ENCODE measurements around the gene ALDH1A1. TPM values are rescaled to one million over a fixed set of nuclear protein-coding genes. Genes with fewer than 3 reads are reported as not detected.

ALDH1A1 gene
- total and polyA plus RNA-seq, 4 donors = 107 to 243 (median 177) TPM

DNA sequence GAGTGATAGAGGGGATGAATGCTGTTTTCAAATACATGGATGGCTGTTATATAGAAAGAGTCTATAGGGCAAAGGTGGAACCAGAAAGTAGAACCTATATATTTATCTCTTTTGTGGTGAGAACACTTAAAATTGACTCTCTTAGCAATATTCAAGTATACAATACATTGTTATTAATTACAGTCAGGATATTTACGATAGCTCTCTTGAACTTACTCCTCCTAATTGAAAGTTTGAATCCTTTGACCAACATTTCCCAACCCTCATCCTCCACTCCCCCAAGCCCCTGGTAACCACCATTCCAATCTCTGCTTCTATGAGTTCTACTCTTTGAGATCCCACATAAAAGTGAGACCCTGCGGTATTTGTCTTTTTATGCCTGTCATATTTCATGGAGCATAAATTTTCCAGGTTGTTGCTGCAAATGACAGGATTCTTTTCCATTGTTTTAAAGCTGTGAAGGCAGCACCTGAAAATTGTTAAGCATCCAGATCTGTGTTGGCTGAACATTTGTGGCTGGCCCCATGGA lies 41.5 kb downstream of the ALDH1A1 start:
- intact Hi-C loops (cut with DNase I) = no loop called here
- 98 to 100% methylated on average over 2 of the region's 2 CpGs for WGBS, 2 donors
- Histone ChIP-seq H3K4me3 (ENCODE audit: low read length in 2 of 2) (no peak overlapping the region), H3K27me3 (ENCODE audit: control insufficient read depth in 1 of 2, insufficient read depth in 2 of 2, low read length in 1 of 2) (no peaks in the 10 kb centered on the region), H3K4me1 (ENCODE audit: control insufficient read depth in 1 of 2, insufficient read depth in 2 of 2, low read length in 2 of 2) (peaks cover 0 to 2% of the 10 kb centered on the region in 2 donors), H3K36me3 (ENCODE audit: control insufficient read depth in 1 of 2, insufficient read depth in 2 of 2, low read length in 1 of 2) (peaks cover 0 to 2% of the 10 kb centered on the region in 2 donors), H3K9me3 (ENCODE audit: control insufficient read depth, low read length) (no peaks in the 10 kb centered on the region), H3K27ac (ENCODE audit: low read depth in 1 of 2, low read length in 2 of 2) (no peak overlapping the region)
- no peak for DNase-seq
- ATAC-seq (ENCODE audit: low FRiP score) = no peak

- intact Hi-C loops (cut with DNase I) = no loop called here
- DNase-seq (no peak), ATAC-seq (ENCODE audit: low FRiP score) (no peak)
- Histone ChIP-seq H3K4me3 (ENCODE audit: low read length in 2 of 2) (no peak overlapping the region), H3K4me1 (ENCODE audit: control insufficient read depth in 1 of 2, insufficient read depth in 2 of 2, low read length in 2 of 2) (peaks cover 0 to 2% of the 10 kb centered on the region in 2 donors), H3K27ac (ENCODE audit: low read depth in 1 of 2, low read length in 2 of 2) (no peak overlapping the region), H3K27me3 (ENCODE audit: control insufficient read depth in 1 of 2, insufficient read depth in 2 of 2, low read length in 1 of 2) (no peaks in the 10 kb centered on the region), H3K36me3 (ENCODE audit: control insufficient read depth in 1 of 2, insufficient read depth in 2 of 2, low read length in 1 of 2) (no peaks in the 10 kb centered on the region), H3K9me3 (ENCODE audit: control insufficient read depth, low read length) (no peaks in the 10 kb centered on the region)
- WGBS, 2 donors = 94 to 96% methylated on average over 3 of the region's 3 CpGs
These were observed 43.4 kb downstream of the ALDH1A1 start for GRCh38 chr9:72909428-72909827.

DNA sequence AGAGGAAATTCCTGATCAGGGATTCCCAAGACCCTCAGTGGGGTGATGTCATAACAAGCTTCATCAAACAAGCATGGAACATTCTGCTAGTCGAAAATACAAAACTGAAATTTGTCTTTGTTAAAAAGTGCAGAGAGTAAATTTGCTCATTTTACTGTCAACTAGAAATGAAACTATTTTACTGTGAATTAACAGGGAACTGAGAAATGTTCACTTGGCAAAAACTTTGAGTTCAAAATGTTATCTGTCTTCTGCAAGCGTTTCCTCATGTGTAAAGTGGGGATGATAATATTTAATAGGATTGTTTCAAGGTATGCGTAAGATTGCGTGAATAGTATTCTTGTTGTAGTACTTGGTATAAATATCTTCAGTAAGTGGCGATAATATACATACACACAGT lies 45.4 kb downstream of the ALDH1A1 start:
- Histone ChIP-seq H3K4me1 (ENCODE audit: control insufficient read depth in 1 of 2, insufficient read depth in 2 of 2, low read length in 2 of 2) (no peaks in the 10 kb centered on the region), H3K27ac (ENCODE audit: low read depth in 1 of 2, low read length in 2 of 2) (no peak overlapping the region), H3K4me3 (ENCODE audit: low read length in 2 of 2) (no peak overlapping the region), H3K27me3 (ENCODE audit: control insufficient read depth in 1 of 2, insufficient read depth in 2 of 2, low read length in 1 of 2) (no peaks in the 10 kb centered on the region), H3K36me3 (ENCODE audit: control insufficient read depth in 1 of 2, insufficient read depth in 2 of 2, low read length in 1 of 2) (no peaks in the 10 kb centered on the region), H3K9me3 (ENCODE audit: control insufficient read depth, low read length) (no peaks in the 10 kb centered on the region)
- DNase-seq = no peak
- 80 to 87% methylated on average over 5 of the region's 5 CpGs for WGBS, 2 donors
- no peak for ATAC-seq (ENCODE audit: low FRiP score)
- intact Hi-C loops (cut with DNase I) = no loop called here

- Histone ChIP-seq H3K36me3 (ENCODE audit: control insufficient read depth in 1 of 2, insufficient read depth in 2 of 2, low read length in 1 of 2) (no peaks in the 10 kb centered on the region), H3K4me3 (ENCODE audit: low read length in 2 of 2) (no peak overlapping the region), H3K4me1 (ENCODE audit: control insufficient read depth in 1 of 2, insufficient read depth in 2 of 2, low read length in 2 of 2) (no peaks in the 10 kb centered on the region), H3K27ac (ENCODE audit: low read depth in 1 of 2, low read length in 2 of 2) (no peak overlapping the region), H3K9me3 (ENCODE audit: control insufficient read depth, low read length) (no peaks in the 10 kb centered on the region), H3K27me3 (ENCODE audit: control insufficient read depth in 1 of 2, insufficient read depth in 2 of 2, low read length in 1 of 2) (no peaks in the 10 kb centered on the region)
- intact Hi-C loops (cut with DNase I) = no loop called here
- ATAC-seq (ENCODE audit: low FRiP score) (no peak), DNase-seq (no peak)
- WGBS, 2 donors = 78 to 87% methylated on average over 1 of the region's 1 CpG
These were observed 46.0 kb downstream of the ALDH1A1 start for GRCh38 chr9:72906810-72907209.

- 71% methylated on average over 3 of the region's 3 CpGs for WGBS, 2 donors
- Histone ChIP-seq H3K27ac (ENCODE audit: low read depth in 1 of 2, low read length in 2 of 2) (no peak overlapping the region), H3K36me3 (ENCODE audit: control insufficient read depth in 1 of 2, insufficient read depth in 2 of 2, low read length in 1 of 2) (no peaks in the 10 kb centered on the region), H3K4me1 (ENCODE audit: control insufficient read depth in 1 of 2, insufficient read depth in 2 of 2, low read length in 2 of 2) (no peaks in the 10 kb centered on the region), H3K4me3 (ENCODE audit: low read length in 2 of 2) (no peak overlapping the region), H3K9me3 (ENCODE audit: control insufficient read depth, low read length) (no peaks in the 10 kb centered on the region), H3K27me3 (ENCODE audit: control insufficient read depth in 1 of 2, insufficient read depth in 2 of 2, low read length in 1 of 2) (no peaks in the 10 kb centered on the region)
- intact Hi-C loops (cut with DNase I) = no loop called here
- no peak for DNase-seq
- no peak for ATAC-seq (ENCODE audit: low FRiP score)
These were observed 47.1 kb downstream of the ALDH1A1 start for GRCh38 chr9:72905514-72906480.

- H3K4me1 ChIP-seq (ENCODE audit: control insufficient read depth in 1 of 2, insufficient read depth in 2 of 2, low read length in 2 of 2) = no peaks in the 10 kb centered on the region
- WGBS, 2 donors = 97 to 100% methylated on average over 2 of the region's 2 CpGs
These were observed 48.4 kb downstream of the ALDH1A1 start for GRCh38 chr9:72904267-72905093.

DNA sequence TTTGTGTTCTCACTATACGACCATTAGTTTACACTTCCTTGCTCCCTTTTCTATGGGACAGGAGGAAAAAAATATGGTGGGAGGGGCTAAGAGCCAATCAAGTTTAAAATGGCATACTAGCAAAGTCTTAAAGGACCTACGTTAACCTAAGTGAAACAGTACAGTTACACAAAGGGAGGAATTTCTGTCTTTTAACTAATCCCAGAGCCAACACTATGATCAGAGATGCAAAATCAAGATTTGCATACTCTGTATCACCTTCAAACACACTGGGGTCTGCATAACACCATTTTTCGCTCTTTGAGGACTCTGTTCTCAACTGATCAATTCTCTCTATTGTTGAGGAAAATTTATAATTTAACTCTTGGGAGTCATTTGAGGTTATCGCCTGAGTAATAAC lies 49.8 kb downstream of the ALDH1A1 start:
- ATAC-seq (ENCODE audit: low FRiP score) (no peak), DNase-seq (no peak)
- Histone ChIP-seq H3K4me3 (ENCODE audit: low read length in 2 of 2) (no peak overlapping the region), H3K36me3 (ENCODE audit: control insufficient read depth in 1 of 2, insufficient read depth in 2 of 2, low read length in 1 of 2) (peaks cover 0 to 2% of the 10 kb centered on the region in 2 donors), H3K9me3 (ENCODE audit: control insufficient read depth, low read length) (no peaks in the 10 kb centered on the region), H3K4me1 (ENCODE audit: control insufficient read depth in 1 of 2, insufficient read depth in 2 of 2, low read length in 2 of 2) (no peaks in the 10 kb centered on the region), H3K27me3 (ENCODE audit: control insufficient read depth in 1 of 2, insufficient read depth in 2 of 2, low read length in 1 of 2) (no peaks in the 10 kb centered on the region), H3K27ac (ENCODE audit: low read depth in 1 of 2, low read length in 2 of 2) (no peak overlapping the region)
- WGBS, 2 donors = 92 to 95% methylated on average over 4 of the region's 4 CpGs
- intact Hi-C loops (cut with DNase I) = no loop called here

More at GRCh38 chr9:72904267-72905093, 48.4 kb downstream of the ALDH1A1 start:
- intact Hi-C loops (cut with DNase I) = no loop called here
- H3K4me3 ChIP-seq (ENCODE audit: low read length in 2 of 2) = no peak overlapping the region
- H3K36me3 ChIP-seq (ENCODE audit: control insufficient read depth in 1 of 2, insufficient read depth in 2 of 2, low read length in 1 of 2) = peaks cover 0 to 2% of the 10 kb centered on the region in 2 donors
- DNase-seq (no peak), ATAC-seq (ENCODE audit: low FRiP score) (no peak)
- no peaks in the 10 kb centered on the region for H3K9me3 ChIP-seq (ENCODE audit: control insufficient read depth, low read length)
- H3K27ac ChIP-seq (ENCODE audit: low read depth in 1 of 2, low read length in 2 of 2) = no peak overlapping the region
- no peaks in the 10 kb centered on the region for H3K27me3 ChIP-seq (ENCODE audit: control insufficient read depth in 1 of 2, insufficient read depth in 2 of 2, low read length in 1 of 2)

DNA sequence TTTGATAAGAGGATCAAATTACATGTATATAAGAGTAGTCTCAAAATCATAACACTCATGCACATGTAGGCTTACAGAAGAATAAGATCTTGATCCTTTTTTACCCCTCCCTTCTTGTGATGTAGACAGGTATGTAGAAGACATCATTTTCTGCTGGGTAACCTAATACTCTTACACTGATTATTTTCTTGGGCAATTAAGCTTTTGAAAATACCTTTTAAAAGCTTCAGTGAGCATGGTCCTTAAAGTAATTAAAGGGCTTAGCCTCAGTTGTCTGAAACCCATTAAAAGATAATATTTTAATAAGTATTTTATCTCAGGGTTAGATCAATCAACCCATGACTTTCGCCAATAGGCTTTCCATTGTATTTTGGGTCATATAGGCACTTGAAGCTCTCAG lies 50.6 kb downstream of the ALDH1A1 start:
- H3K4me1 ChIP-seq (ENCODE audit: control insufficient read depth in 1 of 2, insufficient read depth in 2 of 2, low read length in 2 of 2) = no peaks in the 10 kb centered on the region
- WGBS, 2 donors = 96 to 98% methylated on average over 1 of the region's 1 CpG

More for the DNA sequence above, 50.6 kb downstream of the ALDH1A1 start:
- intact Hi-C loops (cut with DNase I) = no loop called here
- peaks cover 0 to 2% of the 10 kb centered on the region in 2 donors for H3K36me3 ChIP-seq (ENCODE audit: control insufficient read depth in 1 of 2, insufficient read depth in 2 of 2, low read length in 1 of 2)
- no peak overlapping the region for H3K4me3 ChIP-seq (ENCODE audit: low read length in 2 of 2)
- H3K27ac ChIP-seq (ENCODE audit: low read depth in 1 of 2, low read length in 2 of 2) = no peak overlapping the region
- no peaks in the 10 kb centered on the region for H3K9me3 ChIP-seq (ENCODE audit: control insufficient read depth, low read length)
- DNase-seq (no peak), ATAC-seq (ENCODE audit: low FRiP score) (no peak)
- H3K27me3 ChIP-seq (ENCODE audit: control insufficient read depth in 1 of 2, insufficient read depth in 2 of 2, low read length in 1 of 2) = no peaks in the 10 kb centered on the region
